H9 (cell line): Measurements from ENCODE around the gene PPP1R12B. TPM values are rescaled to one million over a fixed set of nuclear protein-coding genes. Genes with fewer than 3 reads are reported as not detected.
"Not testable (repeated sequence)": the region's sequence is repeated elsewhere in the genome, so short reads cannot be mapped to it uniquely, and the experiment has no call there.

ENCODE experiments used
- DNase-seq: peaks from one replicate; pipeline ENCODE4 v3.0.0-alpha.2; 2017
- H2AFZ ChIP-seq: one replicate; pipeline ENCODE4 v1.6.1; 2013; ENCODE audit warnings: mild to moderate bottlenecking, low read length, control low read depth, moderate library complexity
- H2AK5ac ChIP-seq: 2 replicates; pipeline ENCODE4 v1.6.1; 2013; ENCODE audit warnings: low read length, control low read depth, mixed read lengths; ENCODE audit not compliant: insufficient read length
- H2BK120ac ChIP-seq: one replicate; pipeline ENCODE4 v1.6.1; 2013; ENCODE audit warnings: low read depth, mild to moderate bottlenecking, low read length, control low read depth, inconsistent platforms; ENCODE audit not compliant: poor library complexity, severe bottlenecking
- H2BK12ac ChIP-seq: 2 replicates; pipeline ENCODE4 v1.6.1; 2013; ENCODE audit warnings: low read length, control low read depth, mixed read lengths, low read depth; ENCODE audit not compliant: insufficient read length
- H2BK15ac ChIP-seq: 2 replicates; pipeline ENCODE4 v1.6.1; 2013; ENCODE audit warnings: low read depth, low read length, control low read depth
- H2BK20ac ChIP-seq: one replicate; pipeline ENCODE4 v1.6.1; 2013; ENCODE audit warnings: low read depth, mild to moderate bottlenecking, low read length, control low read depth, inconsistent platforms; ENCODE audit not compliant: poor library complexity, severe bottlenecking
- H2BK5ac ChIP-seq: 2 replicates; pipeline ENCODE4 v1.6.1; 2013; ENCODE audit warnings: low read length, control low read depth, mixed read lengths; ENCODE audit not compliant: insufficient read length
- H3K14ac ChIP-seq: 2 replicates; pipeline ENCODE4 v1.6.1; 2013; ENCODE audit warnings: low read length, control low read depth; ENCODE audit not compliant: insufficient read depth
- H3K18ac ChIP-seq: 2 replicates; pipeline ENCODE4 v1.6.1; 2013; ENCODE audit warnings: low read depth, mild to moderate bottlenecking, mixed read lengths, low read length, control low read depth; ENCODE audit not compliant: insufficient read length
- H3K23ac ChIP-seq: 2 replicates; pipeline ENCODE4 v1.6.1; 2013; ENCODE audit warnings: low read length, control low read depth, mixed read lengths, low read depth; ENCODE audit not compliant: insufficient read length
- H3K23me2 ChIP-seq: 2 replicates; pipeline ENCODE4 v1.6.1; 2013; ENCODE audit warnings: low read depth, mild to moderate bottlenecking, mixed read lengths, low read length, control low read depth; ENCODE audit not compliant: insufficient read length, poor library complexity, severe bottlenecking
- H3K27ac ChIP-seq: 2 replicates; pipeline ENCODE4 v1.5.1; 2013; ENCODE audit warnings: low read length, control low read depth, mixed read lengths, low read depth; ENCODE audit not compliant: insufficient read length
- H3K27me3 ChIP-seq: 2 replicates; pipeline ENCODE4 v1.6.1; 2013; ENCODE audit warnings: low read length, control low read depth, inconsistent platforms; ENCODE audit not compliant: insufficient read depth
- H3K4ac ChIP-seq: 2 replicates; pipeline ENCODE4 v1.6.1; 2013; ENCODE audit warnings: low read depth, mild to moderate bottlenecking, control low read depth, inconsistent platforms, low read length, moderate library complexity
- H3K4me1 ChIP-seq: 2 replicates; pipeline ENCODE4 v1.6.1; 2013; ENCODE audit warnings: low read length, control low read depth, inconsistent platforms; ENCODE audit not compliant: insufficient read depth
- H3K4me2 ChIP-seq: 2 replicates; pipeline ENCODE4 v1.6.1; 2013; ENCODE audit warnings: low read length, control low read depth, mixed read lengths; ENCODE audit not compliant: insufficient read length, insufficient read depth
- H3K56ac ChIP-seq: 2 replicates; pipeline ENCODE4 v1.6.1; 2013; ENCODE audit warnings: low read depth, mild to moderate bottlenecking, mixed read lengths, low read length, control low read depth; ENCODE audit not compliant: insufficient read length
- H3K79me1 ChIP-seq: 2 replicates; pipeline ENCODE4 v1.6.1; 2013; ENCODE audit warnings: low read depth, mild to moderate bottlenecking, moderate library complexity, low read length, control low read depth, inconsistent platforms; ENCODE audit not compliant: insufficient read depth, poor library complexity, severe bottlenecking
- H3K79me2 ChIP-seq: 2 replicates; pipeline ENCODE4 v1.6.1; 2013; ENCODE audit warnings: low read length, control low read depth, inconsistent platforms; ENCODE audit not compliant: insufficient read depth
- H3K9ac ChIP-seq: 2 replicates; pipeline ENCODE4 v1.6.1; 2013; ENCODE audit warnings: low read length, control low read depth, mixed read lengths; ENCODE audit not compliant: insufficient read length; ENCODE audit errors: extremely low read depth
- H3K9me3 ChIP-seq: one replicate; pipeline ENCODE4 v1.6.1; 2013; ENCODE audit warnings: low read depth, low read length, inconsistent platforms; ENCODE audit not compliant: control insufficient read depth
- H3T11ph ChIP-seq: one replicate; pipeline ENCODE4 v1.6.1; 2013; ENCODE audit warnings: mild to moderate bottlenecking, low read length, control low read depth, inconsistent platforms
- H4K20me1 ChIP-seq: one replicate; pipeline ENCODE4 v1.6.1; 2013; ENCODE audit not compliant: control insufficient read depth, insufficient read length, insufficient read depth
- H4K5ac ChIP-seq: 2 replicates; pipeline ENCODE4 v1.6.1; 2013; ENCODE audit warnings: low read depth, mild to moderate bottlenecking, mixed read lengths, low read length, control low read depth; ENCODE audit not compliant: insufficient read length
- H4K8ac ChIP-seq: replicated peaks from 2 replicates; pipeline ENCODE4 v1.6.1; 2013; ENCODE audit warnings: low read length, control low read depth, mixed read lengths, low read depth; ENCODE audit not compliant: insufficient read length
- H4K91ac ChIP-seq: 2 replicates; pipeline ENCODE4 v1.6.1; 2013; ENCODE audit warnings: low read depth, mild to moderate bottlenecking, moderate library complexity, mixed read lengths, low read length, control low read depth; ENCODE audit not compliant: insufficient read length
- H3K27ac Mint-ChIP-seq, 3 experiments: 2 replicates in 2 of 3; 3 replicates in 1 of 3; pipeline ENCODE4 v1.8.0; 2020 to 2021; ENCODE audit warnings: mixed read lengths in 3 of 3, mild to moderate bottlenecking in 1 of 3, moderate library complexity in 1 of 3
- H3K27me3 Mint-ChIP-seq: 2 replicates; pipeline ENCODE4 v1.8.0; 2021; ENCODE audit warnings: low read depth, mild to moderate bottlenecking, moderate library complexity, mixed read lengths
- H3K36me3 Mint-ChIP-seq, 3 experiments: 2 replicates in 2 of 3; 3 replicates in 1 of 3; pipeline ENCODE4 v1.8.0; 2020 to 2021; ENCODE audit warnings: low read depth in 3 of 3, mixed read lengths in 3 of 3; ENCODE audit not compliant: insufficient read depth in 1 of 3
- H3K4me1 Mint-ChIP-seq, 2 experiments: 2 replicates each; pipeline ENCODE4 v1.8.0; 2020; ENCODE audit warnings: mixed read lengths in 2 of 2
- H3K4me3 Mint-ChIP-seq, 2 experiments: 2 replicates in 1 of 2; 3 replicates in 1 of 2; pipeline ENCODE4 v1.8.0; 2020 to 2021; ENCODE audit warnings: mild to moderate bottlenecking in 2 of 2, mixed read lengths in 2 of 2, moderate library complexity in 1 of 2
- H3K9me3 Mint-ChIP-seq, 2 experiments: 2 replicates in 1 of 2; 3 replicates in 1 of 2; pipeline ENCODE4 v1.8.0; 2020; ENCODE audit warnings: mild to moderate bottlenecking in 2 of 2, mixed read lengths in 2 of 2, moderate library complexity in 1 of 2
- WGBS: extraction: QIAGEN DNeasy Blood & Tissue Kit; methylation state at CpG from one replicate; pipeline ENCODE4 v1.1.7; 2013; ENCODE audit warnings: missing lambda C conversion rate, low lambda C conversion rate, mixed read lengths; ENCODE audit not compliant: insufficient read length; ENCODE audit errors: extremely low coverage; 5-methylcytosine and 5-hydroxymethylcytosine counted together
- total RNA-seq: library from RNA; stranded (reverse); gene quantifications from 2 replicates; pipeline ENCODE4 v1.2.1, GENCODE V29; 2021

The PPP1R12B gene
- total RNA-seq, 1 experiment from 2014 or later, result 12.9 TPM

- H2AFZ ChIP-seq, H3K56ac ChIP-seq, H3K27ac Mint-ChIP-seq, H3K9me3 ChIP-seq, H3T11ph ChIP-seq, H2BK120ac ChIP-seq, H3K4me1 Mint-ChIP-seq, H4K91ac ChIP-seq, H3K23ac ChIP-seq, H4K20me1 ChIP-seq, H4K8ac ChIP-seq, H3K4me1 ChIP-seq, H3K36me3 Mint-ChIP-seq, H3K14ac ChIP-seq, H3K9ac ChIP-seq, H2BK20ac ChIP-seq, H3K27me3 Mint-ChIP-seq, H2BK12ac ChIP-seq, H2BK15ac ChIP-seq, H3K9me3 Mint-ChIP-seq, H3K79me1 ChIP-seq, H2AK5ac ChIP-seq, H3K4ac ChIP-seq, H3K23me2 ChIP-seq, H3K27ac ChIP-seq, H3K4me3 Mint-ChIP-seq, H4K5ac ChIP-seq, DNase-seq, H3K4me2 ChIP-seq, H3K27me3 ChIP-seq, H2BK5ac ChIP-seq, H3K79me2 ChIP-seq, H3K18ac ChIP-seq: not testable (repeated sequence)
- no CpG with 5 or more reads among the region's 3 CpGs for whole genome bisulfite sequencing
Observed at GRCh38 chr1:202528096-202528722, 179.7 kb downstream of the PPP1R12B start.

- not testable (repeated sequence) for H3K79me1 ChIP-seq, H2BK20ac ChIP-seq, H3K4me2 ChIP-seq, H4K5ac ChIP-seq, H3K14ac ChIP-seq, H2BK5ac ChIP-seq, H4K8ac ChIP-seq, H4K91ac ChIP-seq, H3K9me3 ChIP-seq, H3K23ac ChIP-seq, H3K56ac ChIP-seq, H3K9me3 Mint-ChIP-seq, DNase-seq, H3K4me3 Mint-ChIP-seq, H3K36me3 Mint-ChIP-seq, H3K27ac ChIP-seq, H3K18ac ChIP-seq, H3K79me2 ChIP-seq, H3K4me1 ChIP-seq, H2BK12ac ChIP-seq, H2BK15ac ChIP-seq, H3K23me2 ChIP-seq, H2BK120ac ChIP-seq, H3K27me3 Mint-ChIP-seq, H2AK5ac ChIP-seq, H3K4ac ChIP-seq, H3K4me1 Mint-ChIP-seq, H4K20me1 ChIP-seq, H3T11ph ChIP-seq, H2AFZ ChIP-seq, H3K27me3 ChIP-seq, H3K9ac ChIP-seq, H3K27ac Mint-ChIP-seq
- WGBS, result no CpG with 5 or more reads among the region's 1 CpG
Observed at GRCh38 chr1:202530686-202531085, 182.2 kb downstream of the PPP1R12B start.
